Hepatocyte (in vitro differentiated cells): Measurements from ENCODE around the gene CDC42BPG. TPM values are rescaled to one million over a fixed set of nuclear protein-coding genes. Genes with fewer than 3 reads are reported as not detected.

Experiments used
- DNase-seq: peaks from one replicate; pipeline ENCODE4 v3.0.0-alpha.2; 2016; ENCODE audit warnings: low spot score
- H2AFZ ChIP-seq: fragments of 200-600 bp; sonication (generic); 2 replicates; pipeline ENCODE4 v1.6.0; 2016; ENCODE audit warnings: antibody characterized with exemption, mild to moderate bottlenecking
- H3K27ac ChIP-seq: fragments of 200-600 bp; sonication (generic); 2 replicates; pipeline ENCODE4 v1.5.1; 2016; ENCODE audit warnings: mild to moderate bottlenecking
- H3K27me3 ChIP-seq: fragments of 200-600 bp; sonication (generic); 2 replicates; pipeline ENCODE4 v1.6.1; 2016
- H3K36me3 ChIP-seq: fragments of 200-600 bp; sonication (generic); replicated peaks from 2 replicates; pipeline ENCODE4 v1.5.1; 2016; ENCODE audit warnings: low read depth; ENCODE audit not compliant: insufficient read depth
- H3K4me1 ChIP-seq: fragments of 200-600 bp; sonication (generic); 2 replicates; pipeline ENCODE4 v1.5.1; 2016; ENCODE audit warnings: mild to moderate bottlenecking, moderate library complexity; ENCODE audit not compliant: insufficient read depth
- H3K4me2 ChIP-seq: fragments of 200-600 bp; sonication (generic); 2 replicates; pipeline ENCODE4 v1.6.0; 2016
- H3K4me3 ChIP-seq: fragments of 200-600 bp; sonication (generic); 2 replicates; pipeline ENCODE4 v1.5.1; 2016; ENCODE audit warnings: mild to moderate bottlenecking
- H3K79me2 ChIP-seq: fragments of 200-600 bp; sonication (generic); 2 replicates; pipeline ENCODE4 v1.6.0; 2017; ENCODE audit warnings: mild to moderate bottlenecking
- H3K9me2 ChIP-seq: fragments of 200-600 bp; sonication (generic); replicated peaks from 2 replicates; pipeline ENCODE4 v1.6.0; 2017; ENCODE audit warnings: mild to moderate bottlenecking; ENCODE audit not compliant: insufficient read depth
- H3K9me3 ChIP-seq: fragments of 200-600 bp; sonication (generic); 2 replicates; pipeline ENCODE4 v1.5.1; 2016; ENCODE audit warnings: low read depth, mild to moderate bottlenecking
- H4K20me1 ChIP-seq: fragments of 200-600 bp; sonication (generic); 2 replicates; pipeline ENCODE4 v1.6.0; 2016; ENCODE audit warnings: mild to moderate bottlenecking; ENCODE audit not compliant: insufficient read depth, poor library complexity, severe bottlenecking
- EZH2 ChIP-seq: fragments of 200-600 bp; sonication (generic); IDR thresholded peaks from 2 replicates; pipeline ENCODE4 v1.6.1; 2016; ENCODE audit warnings: antibody characterized with exemption, mild to moderate bottlenecking, borderline replicate concordance
- EZH2phosphoT487 ChIP-seq: fragments of 200-600 bp; sonication (generic); IDR thresholded peaks from one replicate; pipeline ENCODE4 v1.6.1; 2018; ENCODE audit warnings: antibody characterized with exemption, mild to moderate bottlenecking, low read depth, moderate library complexity; ENCODE audit not compliant: unreplicated experiment, severe bottlenecking
- WGBS: methylation state at CpG from one replicate; pipeline ENCODE4 v1.1.6; 2016; ENCODE audit warnings: low lambda C conversion rate; ENCODE audit errors: missing lambda C conversion rate; 5-methylcytosine and 5-hydroxymethylcytosine counted together
- polyA plus RNA-seq: library from polyadenylated mRNA; unstranded; fragments of >200 nt; fragmentation: Nextera tagmentation; extraction: Ambion mirVana; gene quantifications from 2 replicates; pipeline ENCODE4 v1.2.1, GENCODE V29; 2016
- total RNA-seq: library from RNA; depleted of rRNA; stranded (reverse); fragments of >200 nt; gene quantifications from 2 replicates; pipeline ENCODE4 v1.2.3, GENCODE V29; 2014
- TF ChIP-seq, protein P1 (sequence below): fragments of 200-600 bp; sonication (generic); IDR thresholded peaks from 2 replicates; pipeline ENCODE4 v1.5.1; 2016; ENCODE audit warnings: antibody characterized with exemption, mild to moderate bottlenecking; ENCODE audit not compliant: poor library complexity

Gene CDC42BPG
- total and polyA plus RNA-seq, 2 experiments from 2014 or later: 3.1 to 8.4 TPM

DNA sequence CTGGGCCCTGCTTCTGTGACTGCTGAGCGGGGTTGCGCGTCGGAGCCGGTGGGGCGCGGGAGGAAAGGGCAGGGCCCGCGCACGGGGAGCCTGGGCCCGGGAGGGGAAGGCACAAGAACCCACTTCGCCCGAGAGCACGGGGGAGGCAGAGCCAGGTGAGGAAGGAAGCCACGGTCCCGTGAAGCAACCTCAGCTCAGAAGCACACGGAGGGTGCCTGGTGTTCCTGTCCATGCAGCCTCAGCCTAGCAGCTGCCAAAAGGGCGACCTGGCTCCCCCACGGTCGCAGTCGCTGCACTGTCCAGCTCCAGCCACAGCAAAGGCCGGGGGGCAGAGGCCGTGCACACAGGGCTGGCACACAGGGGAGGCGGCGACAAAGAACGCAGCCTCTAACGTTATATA lies 9.3 kb upstream of the CDC42BPG start:
- WGBS: 87% methylated on average over 20 of the region's 27 CpGs
- H3K79me2 ChIP-seq: peaks cover 20% of the 10 kb centered on the region
- TF ChIP-seq, protein P1, sequence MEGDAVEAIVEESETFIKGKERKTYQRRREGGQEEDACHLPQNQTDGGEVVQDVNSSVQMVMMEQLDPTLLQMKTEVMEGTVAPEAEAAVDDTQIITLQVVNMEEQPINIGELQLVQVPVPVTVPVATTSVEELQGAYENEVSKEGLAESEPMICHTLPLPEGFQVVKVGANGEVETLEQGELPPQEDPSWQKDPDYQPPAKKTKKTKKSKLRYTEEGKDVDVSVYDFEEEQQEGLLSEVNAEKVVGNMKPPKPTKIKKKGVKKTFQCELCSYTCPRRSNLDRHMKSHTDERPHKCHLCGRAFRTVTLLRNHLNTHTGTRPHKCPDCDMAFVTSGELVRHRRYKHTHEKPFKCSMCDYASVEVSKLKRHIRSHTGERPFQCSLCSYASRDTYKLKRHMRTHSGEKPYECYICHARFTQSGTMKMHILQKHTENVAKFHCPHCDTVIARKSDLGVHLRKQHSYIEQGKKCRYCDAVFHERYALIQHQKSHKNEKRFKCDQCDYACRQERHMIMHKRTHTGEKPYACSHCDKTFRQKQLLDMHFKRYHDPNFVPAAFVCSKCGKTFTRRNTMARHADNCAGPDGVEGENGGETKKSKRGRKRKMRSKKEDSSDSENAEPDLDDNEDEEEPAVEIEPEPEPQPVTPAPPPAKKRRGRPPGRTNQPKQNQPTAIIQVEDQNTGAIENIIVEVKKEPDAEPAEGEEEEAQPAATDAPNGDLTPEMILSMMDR: no peak
- TF ChIP-seq EZH2phosphoT487: no peak
- TF ChIP-seq EZH2: no peak
- no peak overlapping the region for H3K4me3 ChIP-seq
- H3K4me2 ChIP-seq: no peak overlapping the region
- H4K20me1 ChIP-seq: no peaks in the 10 kb centered on the region
- H3K4me1 ChIP-seq: peaks cover 32% of the 10 kb centered on the region
- no peaks in the 10 kb centered on the region for H3K9me3 ChIP-seq
- H3K27me3 ChIP-seq: no peaks in the 10 kb centered on the region
- no peaks in the 10 kb centered on the region for H3K9me2 ChIP-seq
- no peak overlapping the region for H3K27ac ChIP-seq
- DNase-seq: no peak
- H2AFZ ChIP-seq: no peak overlapping the region
- no peaks in the 10 kb centered on the region for H3K36me3 ChIP-seq

DNA sequence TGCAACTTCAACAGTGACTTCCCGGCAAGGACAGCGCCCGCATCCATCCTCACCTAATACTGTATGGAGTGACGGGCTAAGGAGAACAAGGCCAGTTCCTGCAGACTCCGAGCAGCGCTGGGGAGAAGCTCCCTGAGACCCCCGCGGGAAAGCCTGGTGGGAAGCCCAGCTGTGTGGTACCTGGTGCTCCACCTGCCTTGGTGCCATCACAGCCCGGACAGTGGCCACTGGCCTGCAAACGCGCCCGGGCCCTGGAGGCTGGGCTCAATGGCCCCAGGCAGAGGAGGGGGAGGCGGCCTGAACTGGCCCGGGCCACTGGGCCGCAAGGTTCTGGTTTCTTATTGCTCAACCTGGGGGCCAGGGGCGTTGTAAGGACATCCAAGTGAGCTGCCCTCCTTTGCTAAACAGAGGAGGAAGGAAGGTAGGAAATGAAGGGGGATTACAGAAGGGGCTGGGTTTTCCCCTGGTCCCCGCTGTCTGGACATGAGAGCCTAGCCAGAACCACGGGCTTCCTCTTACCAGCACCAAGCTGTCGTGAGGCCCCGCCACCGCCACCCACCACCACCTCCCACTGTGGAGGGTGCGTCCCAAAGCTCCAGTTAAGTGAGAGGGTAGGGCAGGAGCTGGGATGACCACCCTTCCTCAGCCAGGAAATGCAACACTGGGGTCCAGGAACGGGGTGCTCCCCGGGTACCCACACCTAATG lies 8.5 kb upstream of the CDC42BPG start:
- Histone ChIP-seq H4K20me1 (no peaks in the 10 kb centered on the region), H3K9me2 (no peaks in the 10 kb centered on the region), H3K4me1 (peaks cover 34% of the 10 kb centered on the region), H3K4me3 (no peak overlapping the region), H3K27ac (peak overlapping the region; percentile 58), H3K79me2 (peaks cover 15% of the 10 kb centered on the region), H3K4me2 (no peak overlapping the region), H3K27me3 (no peaks in the 10 kb centered on the region), H2AFZ (no peak overlapping the region), H3K36me3 (no peaks in the 10 kb centered on the region), H3K9me3 (no peaks in the 10 kb centered on the region)
- WGBS: 89% methylated on average over 24 of the region's 24 CpGs
- TF ChIP-seq EZH2 (no peak), EZH2phosphoT487 (no peak)
- TF ChIP-seq, protein P1: no peak
- DNase-seq: no peak

DNA sequence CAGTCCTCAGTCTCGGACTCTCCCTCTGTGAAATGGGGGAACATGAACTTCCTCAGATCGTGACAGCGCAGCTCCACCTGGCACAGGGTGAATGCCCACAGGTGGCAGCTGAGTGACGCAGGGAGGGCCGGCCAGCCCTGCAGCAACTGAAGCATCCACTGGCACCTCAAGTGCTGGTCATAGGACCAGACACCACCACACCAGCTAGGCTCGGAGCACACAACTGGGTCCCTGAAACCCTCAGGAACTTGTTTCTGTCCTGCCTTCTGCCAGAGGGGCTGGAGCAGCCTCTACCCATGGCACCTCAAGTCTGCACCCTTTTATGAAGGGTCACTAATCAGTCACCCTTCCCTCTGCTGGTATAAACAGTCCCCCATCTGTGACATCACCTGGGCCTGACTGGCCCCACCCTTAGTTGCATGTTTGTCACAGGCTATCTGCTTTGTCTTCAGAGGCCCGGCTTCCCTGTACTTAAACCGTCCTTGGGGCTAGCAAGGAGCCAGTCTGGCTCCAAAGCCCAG lies 7.4 kb upstream of the CDC42BPG start:
- H3K9me2 ChIP-seq: no peaks in the 10 kb centered on the region
- H4K20me1 ChIP-seq: no peaks in the 10 kb centered on the region
- WGBS: 88% methylated on average over 8 of the region's 8 CpGs
- peak overlapping the region; percentile 58 for H3K27ac ChIP-seq
- H3K79me2 ChIP-seq: peaks cover 7% of the 10 kb centered on the region
- H3K36me3 ChIP-seq: no peaks in the 10 kb centered on the region
- no peaks in the 10 kb centered on the region for H3K9me3 ChIP-seq
- H3K27me3 ChIP-seq: no peaks in the 10 kb centered on the region
- no peak for DNase-seq
- TF ChIP-seq EZH2 (no peak), EZH2phosphoT487 (no peak)
- TF ChIP-seq, protein P1: no peak
- no peak overlapping the region for H3K4me2 ChIP-seq
- peaks cover 30% of the 10 kb centered on the region for H3K4me1 ChIP-seq
- H3K4me3 ChIP-seq: no peak overlapping the region
- H2AFZ ChIP-seq: no peak overlapping the region
